Cardiac fibroblast (primary cell): ENCODE results near the gene DNAJC6.
A peak's percentile ranks its signal among the peaks of the same experiment; 100 is the strongest.

Experiments used
- DNase-seq, 2 donors: peaks; one replicate each; pipeline versions ENCODE4 v3.0.0 to v3.0.0-alpha.2; 2010; ENCODE audit warnings: low read depth in 2 of 2
- H3K4me3 ChIP-seq, 2 donors: replicated peaks in 1 of 2; 1 replicate in 1 of 2; 2 replicates in 1 of 2; pipeline ENCODE4 v1.5.1; 2011; ENCODE audit warnings: low read depth in 2 of 2, low read length in 2 of 2, mild to moderate bottlenecking in 2 of 2, moderate library complexity in 1 of 2
- CTCF ChIP-seq: IDR thresholded peaks from one replicate; pipeline ENCODE4 v1.5.1; 2011; ENCODE audit warnings: low read depth, mild to moderate bottlenecking, low read length, inconsistent platforms

DNAJC6 gene

GRCh38 chr1:65393928-65394327, 84.6 kb downstream of the DNAJC6 start:
- no peak overlapping the region for H3K4me3 ChIP-seq
- TF ChIP-seq CTCF: no peak
- DNase-seq: no peak

GRCh38 chr1:65395887-65396612, 86.7 kb downstream of the DNAJC6 start:
- peak in 1 of 2 donors; percentile 81 for DNase-seq
- no peak overlapping the region for H3K4me3 ChIP-seq
- no peak for TF ChIP-seq CTCF

- no peak for DNase-seq
- no peak for TF ChIP-seq CTCF
- H3K4me3 ChIP-seq: no peak overlapping the region
Measured at GRCh38 chr1:65398083-65398482, 88.7 kb downstream of the DNAJC6 start.

- TF ChIP-seq CTCF: no peak
- no peak for DNase-seq
- no peak overlapping the region for H3K4me3 ChIP-seq
Measured at GRCh38 chr1:65399003-65399402, 89.7 kb downstream of the DNAJC6 start.

GRCh38 chr1:65401612-65402011, 92.3 kb downstream of the DNAJC6 start:
- no peak for TF ChIP-seq CTCF
- no peak overlapping the region for H3K4me3 ChIP-seq
- DNase-seq: no peak

- no peak overlapping the region for H3K4me3 ChIP-seq
- no peak for DNase-seq
- TF ChIP-seq CTCF: no peak
Measured at GRCh38 chr1:65404941-65405340, 95.6 kb downstream of the DNAJC6 start.

GRCh38 chr1:65407877-65408276, 98.5 kb downstream of the DNAJC6 start:
- TF ChIP-seq CTCF: no peak

More at GRCh38 chr1:65407877-65408276, 98.5 kb downstream of the DNAJC6 start:
- DNase-seq: no peak
- no peak overlapping the region for H3K4me3 ChIP-seq
